Amygdala (tissue), 56 donors: ENCODE measurements around the gene LY6G5C.

Experiments used
- DNase-seq, 56 donors: peaks; one replicate each; lab custom pipeline; 2025; lab: John Stamatoyannopoulos, UW

Gene LY6G5C

GRCh38 chr6:31626952-31627351 is 53.9 kb downstream of the LY6G5C start:
- no peak for DNase-seq
